ENCODE results near the gene NOL4L. TPM values are rescaled to one million over a fixed set of nuclear protein-coding genes. Genes with fewer than 3 reads are reported as not detected.

NOL4L gene
- total RNA-seq, 2 donors from 2014 or later, result 60.9 to 62.9 TPM

DNA sequence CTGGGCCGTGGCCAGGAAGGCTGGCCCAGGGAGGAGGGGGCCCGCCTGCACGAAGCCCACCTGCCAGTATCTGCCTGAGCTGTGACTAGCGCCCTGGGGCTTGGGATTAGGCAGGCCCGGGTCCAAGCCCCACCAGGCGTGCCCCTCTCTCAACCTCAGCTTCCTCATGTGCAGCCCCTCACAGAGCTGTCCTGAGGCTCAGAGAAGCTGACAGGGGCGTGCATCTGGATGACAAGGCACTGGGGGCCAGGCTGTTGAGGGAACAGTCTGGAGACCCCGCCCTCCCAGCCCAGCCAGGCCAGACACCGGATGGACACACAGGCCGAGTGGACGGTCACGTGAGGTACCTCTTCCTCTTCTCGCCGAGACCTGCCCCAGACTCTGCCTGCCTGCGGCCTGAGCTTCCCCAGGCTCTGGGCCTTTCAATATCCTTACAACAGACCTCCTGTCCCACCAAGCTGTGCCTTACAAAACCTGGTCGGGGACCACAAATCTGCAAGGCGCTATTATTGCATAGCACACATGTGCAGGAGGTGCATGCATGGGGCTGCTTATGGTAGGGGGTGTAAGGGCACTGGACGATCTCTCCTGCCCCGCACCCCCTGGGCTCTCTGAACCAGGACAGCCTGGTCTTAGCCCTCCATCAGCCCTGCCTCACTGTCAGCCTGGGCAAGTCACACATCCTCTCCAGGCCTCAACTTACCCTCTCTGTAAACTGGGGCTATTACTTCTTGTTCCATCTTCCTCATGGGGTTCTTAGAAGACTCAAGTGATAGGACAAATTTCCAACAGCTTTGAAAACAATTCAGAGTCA is 20.0 kb downstream of the NOL4L start:
- ATAC-seq, result no peak

DNA sequence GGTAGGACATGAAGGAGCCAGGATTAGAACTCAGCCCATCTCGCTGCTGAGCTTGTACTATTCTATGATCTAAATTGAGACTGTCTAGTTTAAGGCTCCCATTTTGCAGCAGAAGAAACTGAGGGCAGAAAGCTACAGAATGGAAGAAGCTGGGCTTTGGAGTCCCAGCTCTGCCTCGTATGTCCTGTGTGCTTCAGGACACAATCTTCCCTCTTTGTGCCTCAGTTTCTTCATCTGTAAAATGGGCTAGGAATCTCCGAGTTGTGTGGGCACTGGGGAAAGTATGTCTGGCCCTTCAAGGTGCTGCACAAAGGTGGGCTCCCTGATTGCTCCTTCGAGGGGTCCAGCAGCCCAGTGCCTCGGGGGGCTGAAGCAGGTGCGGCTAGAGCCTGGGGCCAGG is 20.7 kb downstream of the NOL4L start:
- no peak for ATAC-seq
- Mint-ChIP-seq H3K4me1 (peaks cover 38% of the 10 kb centered on the region), H3K27ac (no peak overlapping the region), H3K36me3 (ENCODE audit: low read depth) (no peaks in the 10 kb centered on the region), H3K4me3 (no peak overlapping the region), H3K27me3 (no peaks in the 10 kb centered on the region)
- no peaks in the 10 kb centered on the region for H3K9me3 ChIP-seq (ENCODE audit: control insufficient read depth, low read length, poor library complexity, severe bottlenecking)
- no peak for DNase-seq

More for the DNA sequence above, 20.0 kb downstream of the NOL4L start:
- no peak overlapping the region for H3K4me3 Mint-ChIP-seq
- H3K36me3 Mint-ChIP-seq (ENCODE audit: low read depth), result no peaks in the 10 kb centered on the region
- no peaks in the 10 kb centered on the region for H3K27me3 Mint-ChIP-seq
- H3K9me3 ChIP-seq (ENCODE audit: control insufficient read depth, low read length, poor library complexity, severe bottlenecking), result no peaks in the 10 kb centered on the region
- peaks cover 38% of the 10 kb centered on the region for H3K4me1 Mint-ChIP-seq
- peak overlapping the region; percentile 55 for H3K27ac Mint-ChIP-seq
- DNase-seq, result no peak

DNA sequence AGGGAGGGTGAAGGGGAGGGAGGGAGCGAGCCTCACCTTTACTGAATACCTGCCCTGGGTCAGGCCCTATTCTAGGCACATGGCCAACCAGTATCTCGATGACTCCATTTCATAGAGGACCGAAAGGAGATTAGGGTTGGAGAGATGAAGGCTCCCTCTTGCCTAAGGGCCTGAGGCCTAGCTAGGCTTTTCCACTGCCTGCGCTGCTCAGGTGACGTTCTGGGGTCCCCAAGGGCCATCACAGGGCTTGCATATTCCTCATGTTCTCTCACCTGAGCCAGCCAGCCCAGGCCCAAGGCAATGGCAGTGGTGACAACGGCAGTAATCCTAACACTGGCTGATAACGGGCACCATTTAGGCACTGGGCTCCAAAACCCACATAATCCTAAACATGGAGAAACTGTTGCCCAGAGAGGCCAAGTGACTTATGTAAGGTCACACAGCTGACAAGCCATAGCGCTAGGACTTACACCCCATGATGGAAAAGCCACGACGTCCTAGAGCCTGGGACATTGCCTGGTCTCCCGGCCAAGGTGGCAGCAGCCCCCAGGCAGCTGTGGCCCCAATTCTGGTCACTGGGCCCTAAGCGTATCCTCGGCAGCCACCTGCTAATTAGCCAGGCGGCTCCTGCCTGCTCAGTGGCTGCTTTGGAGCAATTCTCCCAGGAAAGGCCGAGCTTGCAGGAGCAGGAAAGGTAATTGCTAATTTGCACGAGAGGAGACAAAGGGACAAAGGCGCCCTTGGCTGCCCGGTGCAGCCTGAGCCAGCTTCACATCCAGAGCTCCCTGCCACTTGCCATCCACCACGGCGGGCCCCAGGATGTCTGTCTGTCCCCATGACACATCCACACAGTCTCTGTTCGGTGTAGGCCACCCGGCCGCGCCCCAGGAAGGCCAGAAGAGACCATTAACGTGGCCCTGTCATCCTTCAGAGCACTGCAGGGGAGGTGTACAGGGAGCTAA is 21.5 kb downstream of the NOL4L start:
- Mint-ChIP-seq H3K36me3 (ENCODE audit: low read depth) (no peaks in the 10 kb centered on the region), H3K4me3 (no peak overlapping the region), H3K27ac (no peak overlapping the region), H3K4me1 (peaks cover 37% of the 10 kb centered on the region), H3K27me3 (no peaks in the 10 kb centered on the region)
- no peak for ATAC-seq
- DNase-seq, result no peak
- no peaks in the 10 kb centered on the region for H3K9me3 ChIP-seq (ENCODE audit: control insufficient read depth, low read length, poor library complexity, severe bottlenecking)

DNA sequence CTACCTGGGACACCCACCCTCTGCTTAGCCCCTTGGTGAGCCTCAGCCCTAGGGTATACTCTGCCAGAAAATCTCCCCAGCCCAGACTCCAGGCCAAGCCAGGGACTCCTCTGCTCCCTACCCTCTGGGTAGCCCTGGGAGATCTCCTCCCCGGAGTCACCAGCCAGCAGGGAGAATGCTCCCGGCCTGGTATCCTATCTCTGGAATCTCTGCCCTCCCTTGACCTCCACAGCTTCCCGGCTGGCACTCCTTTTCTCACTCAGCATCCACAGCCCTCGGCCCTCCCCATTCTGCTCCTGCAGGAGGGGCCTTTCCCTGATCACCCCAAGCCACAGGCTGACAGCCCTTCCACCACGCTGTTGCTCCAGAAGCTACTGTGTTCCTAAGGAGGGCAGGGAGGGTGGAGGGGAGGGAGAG is 22.6 kb downstream of the NOL4L start:
- ATAC-seq, result no peak
- Mint-ChIP-seq H3K4me1 (peaks cover 35% of the 10 kb centered on the region), H3K27ac (peak overlapping the region; percentile 87), H3K4me3 (no peak overlapping the region), H3K36me3 (ENCODE audit: low read depth) (no peaks in the 10 kb centered on the region), H3K27me3 (no peaks in the 10 kb centered on the region)
- H3K9me3 ChIP-seq (ENCODE audit: control insufficient read depth, low read length, poor library complexity, severe bottlenecking), result no peaks in the 10 kb centered on the region
- DNase-seq, result no peak

DNA sequence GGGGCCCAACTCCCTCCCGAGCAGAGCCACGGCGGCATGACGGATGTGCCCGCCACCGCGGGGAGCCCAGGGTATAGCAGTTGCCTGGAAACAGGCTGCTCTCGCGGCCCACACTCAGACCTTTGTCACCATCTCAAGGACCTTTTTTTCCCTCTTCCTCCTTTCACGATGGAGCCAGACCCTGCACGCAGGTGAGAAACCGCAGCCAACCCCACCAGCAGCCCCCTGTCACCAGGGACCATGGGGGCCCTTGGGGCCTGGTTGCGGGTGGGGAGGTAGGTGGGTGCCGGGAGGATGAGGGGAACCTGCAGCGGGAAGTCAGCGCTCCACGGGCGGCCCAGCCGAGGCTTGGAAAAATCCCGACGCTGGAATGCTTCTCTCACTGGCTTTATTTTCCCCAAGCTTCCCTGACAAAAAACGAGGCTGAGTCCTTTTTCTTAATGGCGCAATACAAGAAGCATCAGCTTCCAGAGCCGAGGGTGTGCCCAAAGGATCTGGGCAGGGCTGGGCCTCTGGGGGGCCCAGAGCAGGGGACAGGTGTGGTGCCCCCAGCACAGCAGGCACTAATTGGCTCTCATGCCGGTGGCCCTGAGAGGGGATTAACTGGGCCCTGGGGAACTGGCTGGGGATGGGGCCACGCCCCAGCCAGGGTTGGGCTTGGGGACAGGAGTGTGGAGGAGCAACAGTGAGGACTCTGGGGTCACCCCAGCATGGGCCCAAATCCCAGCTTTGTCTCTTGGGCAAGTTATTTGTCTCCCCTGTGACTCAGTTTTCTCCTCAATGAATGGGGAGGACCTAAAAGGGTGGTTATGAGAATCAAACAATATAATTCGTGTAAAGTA is 23.9 kb downstream of the NOL4L start:
- no peak overlapping the region for H3K4me3 Mint-ChIP-seq
- no peak for DNase-seq
- peak overlapping the region; percentile 65 for H3K27ac Mint-ChIP-seq

GRCh38 chr20:32560482-32560988 is 24.6 kb downstream of the NOL4L start:
- peak overlapping the region; percentile 65 for H3K27ac Mint-ChIP-seq
- no peak overlapping the region for H3K4me3 Mint-ChIP-seq

More for the DNA sequence above, 23.9 kb downstream of the NOL4L start:
- Mint-ChIP-seq H3K27me3 (no peaks in the 10 kb centered on the region), H3K4me1 (peaks cover 35% of the 10 kb centered on the region), H3K36me3 (ENCODE audit: low read depth) (no peaks in the 10 kb centered on the region)
- H3K9me3 ChIP-seq (ENCODE audit: control insufficient read depth, low read length, poor library complexity, severe bottlenecking), result no peaks in the 10 kb centered on the region
- ATAC-seq, result no peak

DNA sequence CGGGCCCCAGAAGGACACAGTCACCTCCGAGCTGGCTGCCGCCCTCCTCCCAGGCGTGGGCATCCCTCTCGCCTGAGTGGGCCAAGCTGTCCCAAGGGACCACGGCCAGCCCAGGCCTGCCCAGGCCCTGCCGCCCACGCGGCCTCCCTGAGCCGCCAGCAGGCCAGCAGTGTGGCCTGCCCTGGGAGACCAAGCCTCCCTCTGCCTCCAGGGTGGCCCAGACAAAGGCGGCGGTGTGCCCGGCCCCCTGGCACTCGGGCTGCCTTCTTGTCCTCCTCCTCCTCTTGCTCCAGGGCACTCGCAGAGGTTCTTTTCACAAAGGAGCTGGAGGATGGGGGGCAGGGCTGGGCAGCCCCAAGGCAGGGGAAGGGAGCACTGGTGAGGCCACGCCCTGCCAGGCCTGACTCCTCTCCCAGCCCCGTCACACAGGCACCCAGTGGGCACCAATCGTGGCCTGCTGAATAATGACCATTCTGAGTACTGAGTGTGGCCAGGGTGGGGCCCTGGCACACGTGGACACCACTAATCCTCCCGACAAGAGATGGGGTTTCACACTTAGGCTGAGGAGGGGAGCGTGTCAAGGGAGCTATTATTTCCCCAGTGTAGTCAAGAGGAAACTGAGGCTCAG is 25.3 kb downstream of the NOL4L start:
- Mint-ChIP-seq H3K36me3 (ENCODE audit: low read depth) (no peaks in the 10 kb centered on the region), H3K27ac (peak overlapping the region; percentile 65), H3K4me3 (no peak overlapping the region), H3K4me1 (peaks cover 40% of the 10 kb centered on the region), H3K27me3 (no peaks in the 10 kb centered on the region)
- DNase-seq (no peak), ATAC-seq (no peak)
- no peaks in the 10 kb centered on the region for H3K9me3 ChIP-seq (ENCODE audit: control insufficient read depth, low read length, poor library complexity, severe bottlenecking)

More at GRCh38 chr20:32560482-32560988, 24.6 kb downstream of the NOL4L start:
- Mint-ChIP-seq H3K27me3 (no peaks in the 10 kb centered on the region), H3K4me1 (peaks cover 36% of the 10 kb centered on the region), H3K36me3 (ENCODE audit: low read depth) (no peaks in the 10 kb centered on the region)
- H3K9me3 ChIP-seq (ENCODE audit: control insufficient read depth, low read length, poor library complexity, severe bottlenecking), result no peaks in the 10 kb centered on the region
- DNase-seq (no peak), ATAC-seq (no peak)

DNA sequence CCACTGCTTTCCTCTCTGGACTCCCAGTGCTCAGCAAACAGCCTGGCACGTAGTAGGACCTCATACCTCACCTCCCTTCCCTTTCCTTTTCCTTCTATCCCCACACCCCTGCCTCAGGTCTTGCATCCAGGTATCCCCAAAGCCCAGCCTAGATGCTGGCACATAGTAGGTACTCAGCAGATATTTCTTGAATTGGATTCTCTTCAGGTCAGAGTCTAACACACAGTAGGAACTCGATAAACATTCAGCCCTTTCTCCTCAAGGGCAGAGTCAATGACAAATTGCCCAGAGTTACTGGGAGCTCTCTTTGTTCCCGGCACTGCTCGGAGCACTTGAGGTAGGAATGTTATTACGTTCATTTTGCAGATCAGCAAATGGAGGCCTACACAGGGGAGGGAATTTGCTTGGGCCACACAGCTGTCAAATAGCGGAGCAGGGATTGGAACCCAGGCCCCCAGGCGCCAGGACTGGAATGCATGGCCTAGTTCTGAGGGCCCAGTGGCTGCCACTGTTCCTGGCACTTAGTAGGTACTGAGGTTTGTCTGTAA is 25.9 kb downstream of the NOL4L start:
- no peak for DNase-seq
- H3K4me3 Mint-ChIP-seq, result no peak overlapping the region
- no peaks in the 10 kb centered on the region for H3K36me3 Mint-ChIP-seq (ENCODE audit: low read depth)
- peaks cover 45% of the 10 kb centered on the region for H3K4me1 Mint-ChIP-seq
- no peaks in the 10 kb centered on the region for H3K27me3 Mint-ChIP-seq
- no peak overlapping the region for H3K27ac Mint-ChIP-seq
- no peak for ATAC-seq
- H3K9me3 ChIP-seq (ENCODE audit: control insufficient read depth, low read length, poor library complexity, severe bottlenecking), result no peaks in the 10 kb centered on the region

DNA sequence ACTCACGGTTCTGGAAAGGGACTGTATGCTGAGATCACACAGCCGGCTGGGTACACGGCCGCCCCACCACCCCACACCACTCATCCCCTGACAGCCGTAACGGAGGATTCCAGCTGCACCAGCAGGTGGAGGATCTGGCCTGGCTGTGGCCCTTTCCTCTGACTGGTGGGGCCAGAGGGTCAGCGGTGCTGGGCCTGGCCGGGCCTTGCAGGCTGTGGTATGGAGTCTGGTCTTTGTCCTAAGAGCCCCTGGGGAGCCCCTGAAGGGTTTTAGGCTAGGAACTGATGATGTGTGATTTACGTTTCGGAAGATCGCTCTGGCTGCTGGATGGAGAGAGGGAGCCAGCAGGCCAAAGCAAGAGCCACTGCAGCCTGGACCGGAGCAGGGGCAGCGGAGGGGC is 26.6 kb downstream of the NOL4L start:
- no peak overlapping the region for H3K4me3 Mint-ChIP-seq
- no peaks in the 10 kb centered on the region for H3K36me3 Mint-ChIP-seq (ENCODE audit: low read depth)
- H3K9me3 ChIP-seq (ENCODE audit: control insufficient read depth, low read length, poor library complexity, severe bottlenecking), result no peaks in the 10 kb centered on the region
- ATAC-seq (no peak), DNase-seq (no peak)
- H3K27me3 Mint-ChIP-seq, result no peaks in the 10 kb centered on the region
- H3K4me1 Mint-ChIP-seq, result peaks cover 50% of the 10 kb centered on the region
- no peak overlapping the region for H3K27ac Mint-ChIP-seq

- DNase-seq, result no peak
- Mint-ChIP-seq H3K4me1 (peaks cover 52% of the 10 kb centered on the region), H3K4me3 (no peak overlapping the region), H3K27me3 (no peaks in the 10 kb centered on the region), H3K27ac (peak overlapping the region; percentile 41), H3K36me3 (ENCODE audit: low read depth) (no peaks in the 10 kb centered on the region)
- no peak for ATAC-seq
- no peaks in the 10 kb centered on the region for H3K9me3 ChIP-seq (ENCODE audit: control insufficient read depth, low read length, poor library complexity, severe bottlenecking)
These were observed 27.8 kb downstream of the NOL4L start for GRCh38 chr20:32557319-32557718.

- no peak for ATAC-seq
- no peaks in the 10 kb centered on the region for H3K27me3 Mint-ChIP-seq
- H3K9me3 ChIP-seq (ENCODE audit: control insufficient read depth, low read length, poor library complexity, severe bottlenecking), result no peaks in the 10 kb centered on the region
- no peaks in the 10 kb centered on the region for H3K36me3 Mint-ChIP-seq (ENCODE audit: low read depth)
- H3K4me3 Mint-ChIP-seq, result peak overlapping the region; percentile 31
- no peak for DNase-seq
- H3K27ac Mint-ChIP-seq, result peak overlapping the region; percentile 93
- H3K4me1 Mint-ChIP-seq, result peaks cover 51% of the 10 kb centered on the region
These were observed 28.6 kb downstream of the NOL4L start for GRCh38 chr20:32556312-32557184.

Data from T-helper 17 cell (primary cell).